GM19099 (cell line): ENCODE data around the gene ZNF750.

Experiments used
- POLR2A ChIP-seq: IDR thresholded peaks from 3 replicates; pipeline ENCODE4 v1.6.1; 2011; ENCODE audit warnings: low read depth; ENCODE audit not compliant: insufficient read length; ENCODE audit errors: extremely low read depth

Gene ZNF750

DNA sequence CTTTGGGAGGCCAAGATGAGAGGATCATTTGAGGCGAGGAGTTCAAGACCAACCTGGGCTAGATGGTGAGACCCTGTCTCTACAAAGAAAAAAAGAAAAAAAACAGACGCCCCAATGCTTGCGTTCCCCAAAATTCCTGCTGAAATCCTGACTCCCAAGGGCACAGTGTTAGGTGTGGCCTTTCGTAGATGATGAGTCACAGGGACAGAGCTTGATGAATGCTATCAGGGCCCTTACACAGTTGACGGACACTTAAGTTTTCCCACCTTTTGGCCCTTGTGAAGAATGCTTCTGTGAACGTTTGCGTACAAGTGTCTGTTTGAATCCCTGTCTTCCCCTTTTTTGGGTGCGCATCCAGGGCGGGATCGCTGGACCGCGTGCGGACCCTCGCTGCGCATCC, 16.5 kb upstream of the ZNF750 start:
- no peak for TF ChIP-seq POLR2A

DNA sequence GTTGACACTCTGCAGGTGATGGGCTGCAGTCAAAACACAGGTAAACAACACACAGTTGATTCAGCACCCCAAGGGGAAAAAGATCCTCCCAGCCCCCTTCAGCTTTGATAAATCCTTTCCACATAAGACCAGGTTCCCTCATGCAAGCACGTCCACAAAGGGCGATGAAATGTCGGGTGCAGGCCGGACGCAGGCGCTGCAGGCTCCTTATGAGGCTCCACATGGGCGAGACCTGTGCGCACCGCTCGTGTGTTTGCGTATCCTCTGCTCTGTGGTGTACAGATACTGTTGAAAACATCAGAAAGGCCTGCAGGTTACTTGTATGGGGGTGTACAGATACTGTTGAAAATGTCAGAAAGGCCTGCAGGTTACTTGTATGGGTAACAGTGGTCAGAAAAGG, 14.4 kb upstream of the ZNF750 start:
- TF ChIP-seq POLR2A = no peak

DNA sequence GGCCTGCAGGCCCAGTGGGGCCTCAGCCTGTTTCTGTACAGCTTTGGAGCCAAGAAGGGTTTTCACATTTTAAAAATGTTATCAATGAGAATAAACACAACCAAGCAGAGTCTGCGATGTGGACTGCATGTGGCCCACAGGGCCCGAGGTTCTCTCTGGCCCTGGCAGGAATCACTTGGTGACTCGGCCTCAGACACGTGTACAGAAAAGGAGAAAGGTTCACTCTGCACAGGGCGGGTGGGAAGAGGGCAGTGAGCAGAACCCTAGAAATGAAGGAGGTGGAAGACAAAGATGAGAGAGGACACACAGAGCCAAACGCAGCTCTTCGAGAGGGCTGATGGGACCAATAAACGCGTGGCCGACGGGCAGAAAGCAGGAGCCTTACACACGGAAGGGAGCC, 11.6 kb upstream of the ZNF750 start:
- TF ChIP-seq POLR2A = no peak

DNA sequence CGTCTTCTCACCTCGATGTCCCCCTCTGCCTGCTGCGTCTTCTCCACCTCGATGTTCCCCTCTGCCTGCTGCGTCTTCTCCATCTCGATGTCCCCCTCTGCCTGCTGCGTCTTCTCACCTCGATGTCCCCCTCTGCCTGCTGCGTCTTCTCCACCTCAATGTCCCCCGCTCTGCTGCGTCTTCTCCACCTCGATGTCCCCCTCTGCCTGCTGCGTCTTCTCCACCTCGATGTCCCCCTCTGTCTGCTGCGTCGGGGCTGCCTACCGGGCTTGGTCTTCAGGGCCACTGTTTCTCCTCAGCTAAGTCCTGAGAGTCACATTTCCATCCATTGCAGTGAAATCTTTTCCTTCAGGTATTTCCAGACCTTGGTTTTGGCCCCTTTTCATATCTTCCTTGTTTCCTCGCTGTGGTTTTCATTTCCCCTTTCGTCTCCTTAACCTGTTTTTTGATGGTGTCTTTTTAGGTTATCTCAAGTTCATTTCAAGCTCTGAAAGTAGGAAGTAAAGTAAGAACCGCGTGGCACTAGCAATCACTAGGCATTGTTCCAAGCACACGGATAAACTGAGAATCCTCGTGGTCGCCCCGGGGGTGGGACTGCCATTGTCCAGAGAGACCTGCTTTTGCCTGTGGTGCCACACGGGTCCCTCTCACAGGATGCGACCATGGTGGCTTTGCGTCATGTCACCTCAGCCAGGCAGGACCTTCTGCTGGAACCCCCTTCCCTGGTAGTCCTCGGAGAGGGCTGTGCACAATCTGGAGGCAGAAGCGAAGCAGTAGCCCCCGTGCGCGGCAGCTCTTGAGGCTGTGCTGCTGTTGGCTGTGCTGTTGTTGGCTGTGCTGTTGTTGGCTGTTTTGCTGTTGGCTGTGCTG, 9.5 kb upstream of the ZNF750 start:
- TF ChIP-seq POLR2A = no peak

DNA sequence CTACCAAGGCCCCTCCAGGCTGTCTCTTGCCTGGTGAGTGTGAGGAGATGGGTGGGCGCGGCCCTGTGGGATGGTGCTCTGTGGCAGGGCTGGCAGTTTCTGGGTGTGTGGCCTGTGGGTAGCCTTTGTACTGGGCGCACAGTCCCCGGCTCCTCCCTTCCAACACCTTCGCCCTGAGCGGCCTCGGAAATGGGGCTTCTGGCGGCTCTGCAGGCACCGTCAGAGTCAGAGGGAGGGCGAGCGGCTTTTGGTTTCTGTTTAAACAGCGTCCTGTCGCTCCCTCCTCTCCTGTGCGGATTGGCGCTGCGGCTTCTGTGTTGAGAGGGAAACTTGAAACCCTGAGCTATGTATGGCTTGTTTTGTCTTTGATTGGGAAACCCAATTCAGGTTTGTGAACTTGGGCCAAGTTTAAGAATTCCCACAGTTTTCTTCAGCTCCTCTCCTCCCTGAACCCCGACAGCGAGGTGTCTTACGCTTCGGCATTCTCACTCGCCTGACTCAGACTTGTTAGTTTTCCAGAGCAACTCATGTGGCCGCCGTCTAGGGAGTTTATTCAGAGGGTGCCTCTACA, 8.3 kb upstream of the ZNF750 start:
- TF ChIP-seq POLR2A = no peak

DNA sequence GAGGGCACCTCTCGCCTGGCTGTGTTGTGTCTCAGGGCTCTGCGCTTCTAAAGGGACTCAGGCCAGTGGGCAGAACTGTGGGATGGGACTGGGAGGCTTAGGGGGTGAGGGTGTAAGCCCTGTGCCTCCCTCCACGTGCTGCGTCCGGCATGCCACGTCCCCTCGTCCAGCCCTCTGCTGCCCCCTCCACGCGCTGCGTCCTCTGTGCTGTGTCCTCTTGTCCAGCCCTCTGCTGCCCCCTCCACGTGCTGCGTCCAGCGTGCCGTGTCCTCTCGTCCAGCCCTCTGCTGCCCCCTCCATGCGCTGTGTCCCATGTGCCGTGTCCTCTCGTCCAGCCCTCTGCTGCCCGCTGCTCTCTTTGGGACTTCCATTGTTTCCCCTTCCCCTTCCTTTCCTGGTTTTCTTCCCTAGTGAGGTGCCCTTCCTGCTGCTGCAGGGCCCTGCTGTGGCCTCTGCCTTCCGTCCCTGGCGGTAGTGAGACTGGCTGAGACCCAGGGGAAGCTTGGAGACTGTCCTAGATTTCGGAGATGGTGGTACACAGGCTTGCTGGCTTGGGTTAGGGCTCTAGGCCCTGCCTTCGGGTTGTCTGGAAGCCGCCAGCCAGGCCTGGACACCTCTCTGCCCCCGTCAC, 6.4 kb upstream of the ZNF750 start:
- TF ChIP-seq POLR2A = no peak

DNA sequence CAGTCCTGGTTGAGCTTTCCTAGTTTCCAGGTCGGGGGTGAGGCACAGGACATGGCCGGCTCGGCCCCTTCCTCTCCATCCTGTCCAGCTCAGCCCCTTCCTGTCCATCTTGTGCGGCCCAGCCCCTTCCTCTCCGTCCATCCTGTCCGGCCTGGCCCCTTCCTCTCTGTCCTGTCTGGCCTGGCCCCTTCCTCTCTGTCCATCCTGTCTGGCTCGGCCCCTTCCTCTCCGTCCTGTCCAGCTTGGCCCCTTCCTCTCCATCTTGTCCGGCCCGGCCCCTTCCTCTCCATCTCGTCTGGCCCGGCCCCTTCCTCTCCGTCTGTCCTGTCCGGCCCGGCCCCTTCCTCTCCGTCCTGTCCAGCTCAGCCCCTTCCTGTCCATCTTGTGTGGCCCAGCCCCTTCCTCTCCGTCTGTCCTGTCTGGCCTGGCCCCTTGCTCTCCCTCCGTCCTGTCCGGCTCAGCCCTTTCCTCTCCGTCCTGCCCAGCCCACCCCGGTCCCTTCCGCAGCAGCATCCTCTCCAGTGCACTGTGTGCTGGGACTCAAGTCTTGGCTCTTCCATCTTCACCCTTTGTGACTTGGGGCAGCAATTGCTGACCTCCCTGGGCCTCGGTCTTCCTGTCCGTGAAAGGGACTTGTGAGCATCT, 5.5 kb upstream of the ZNF750 start:
- TF ChIP-seq POLR2A = no peak

DNA sequence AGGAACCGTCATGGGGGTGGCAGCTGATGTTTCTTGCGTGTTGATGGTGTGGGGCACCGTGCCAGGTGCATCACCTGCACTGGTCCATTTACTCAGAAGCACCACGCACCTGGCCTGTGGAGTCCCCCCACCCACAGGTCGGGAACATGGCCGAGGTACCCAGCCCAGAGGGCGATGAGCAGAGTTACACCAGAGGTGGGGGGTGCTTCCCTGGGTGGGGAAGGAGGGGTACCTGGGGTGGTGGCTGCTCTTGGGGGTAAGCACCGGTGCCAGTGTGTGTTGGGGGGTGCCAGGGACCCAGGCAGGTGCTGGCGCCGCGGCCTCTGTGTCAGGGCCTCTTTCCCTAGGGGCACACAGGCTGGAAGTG, 5.0 kb upstream of the ZNF750 start:
- no peak for TF ChIP-seq POLR2A

DNA sequence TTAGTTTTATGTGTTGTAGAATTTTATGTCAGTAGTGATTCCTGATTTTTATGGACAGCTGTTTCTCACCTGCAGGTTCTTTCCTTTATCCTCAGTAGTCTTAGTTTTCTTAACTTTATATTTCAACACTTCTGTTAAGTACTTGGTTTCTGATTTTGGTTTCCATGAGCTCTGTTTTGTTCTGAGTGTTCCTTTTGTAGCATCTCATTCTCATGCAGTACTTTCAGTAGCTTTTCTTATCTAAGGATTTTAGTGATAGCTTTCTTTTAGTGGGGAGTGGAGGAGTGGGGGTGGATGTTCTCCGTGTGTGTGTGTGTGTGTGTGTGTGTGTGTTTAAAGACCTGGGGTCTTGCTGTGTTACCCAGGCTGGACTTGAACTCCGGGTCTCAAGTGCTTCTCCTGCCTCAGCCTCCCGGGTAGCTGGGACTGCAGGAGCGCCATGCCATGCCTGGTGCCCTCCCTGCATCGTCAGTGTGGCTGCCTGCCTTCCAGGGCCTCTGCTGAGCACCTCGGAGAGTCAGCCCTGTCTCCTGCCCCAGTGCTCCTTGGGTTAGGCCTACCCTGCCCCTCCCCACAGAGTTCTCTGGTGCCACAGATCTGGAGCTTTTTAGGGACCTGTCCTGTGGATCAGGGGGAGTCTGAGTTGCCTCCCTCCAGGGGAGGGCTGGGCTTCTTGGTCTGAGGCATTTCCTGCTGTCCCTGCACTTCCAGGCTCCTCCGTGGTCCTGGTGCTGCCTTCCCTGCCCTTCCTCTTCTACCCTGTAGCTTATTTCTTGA, 4.3 kb upstream of the ZNF750 start:
- no peak for TF ChIP-seq POLR2A

DNA sequence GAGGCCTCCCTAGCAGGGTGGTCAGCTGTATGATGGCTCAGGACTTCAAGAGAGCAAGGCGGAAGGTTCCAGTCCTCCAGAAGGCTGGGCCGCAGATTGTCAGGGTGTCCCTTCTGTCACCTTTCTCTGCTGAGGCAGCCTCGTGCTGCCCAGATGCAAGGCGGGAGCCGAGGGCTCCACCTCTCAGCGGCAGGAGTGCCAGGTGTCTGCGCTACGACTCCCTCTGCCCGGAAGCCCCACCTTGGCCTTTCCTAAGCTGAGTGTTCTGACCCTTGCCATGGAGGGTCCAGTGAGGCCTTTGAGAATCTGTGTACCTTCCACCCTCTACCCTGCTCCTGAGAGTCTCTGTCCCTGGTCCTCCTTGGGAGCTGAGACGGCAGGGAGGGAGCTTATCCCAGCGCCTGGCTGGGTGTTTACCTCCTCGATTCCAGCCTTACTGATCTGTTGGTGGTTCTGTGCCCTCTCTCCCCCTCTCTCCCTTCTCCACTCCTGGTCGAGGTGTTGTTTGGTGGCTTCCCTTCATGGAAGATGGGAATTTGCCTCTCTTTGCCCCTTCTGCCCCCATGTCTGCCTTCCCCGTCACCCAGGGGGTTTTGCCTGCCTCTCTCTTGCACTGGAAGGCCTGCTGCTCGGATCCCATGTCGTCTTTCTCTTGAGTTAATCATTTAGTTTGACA, 2.2 kb upstream of the ZNF750 start:
- no peak for TF ChIP-seq POLR2A

DNA sequence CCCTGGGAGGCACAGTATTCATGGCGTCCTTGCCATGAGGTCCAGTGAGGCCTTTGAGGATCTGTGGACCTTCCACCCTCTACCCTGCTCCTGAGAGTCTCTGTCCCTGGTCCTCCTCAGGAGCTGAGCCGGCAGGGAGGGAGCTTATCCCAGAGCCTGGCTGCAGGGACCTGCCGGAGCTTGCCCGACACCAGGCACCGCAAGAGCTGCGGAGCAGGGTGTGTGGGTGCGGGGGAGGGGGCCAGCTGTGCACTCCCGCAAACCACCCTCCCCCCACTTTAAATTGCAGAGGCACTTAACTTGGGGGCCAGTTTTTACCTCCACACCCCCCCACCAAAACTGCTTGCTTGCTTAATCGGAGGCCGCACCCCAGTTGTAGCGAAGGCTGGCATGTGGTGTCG, 609 bp upstream of the ZNF750 start:
- no peak for TF ChIP-seq POLR2A

DNA sequence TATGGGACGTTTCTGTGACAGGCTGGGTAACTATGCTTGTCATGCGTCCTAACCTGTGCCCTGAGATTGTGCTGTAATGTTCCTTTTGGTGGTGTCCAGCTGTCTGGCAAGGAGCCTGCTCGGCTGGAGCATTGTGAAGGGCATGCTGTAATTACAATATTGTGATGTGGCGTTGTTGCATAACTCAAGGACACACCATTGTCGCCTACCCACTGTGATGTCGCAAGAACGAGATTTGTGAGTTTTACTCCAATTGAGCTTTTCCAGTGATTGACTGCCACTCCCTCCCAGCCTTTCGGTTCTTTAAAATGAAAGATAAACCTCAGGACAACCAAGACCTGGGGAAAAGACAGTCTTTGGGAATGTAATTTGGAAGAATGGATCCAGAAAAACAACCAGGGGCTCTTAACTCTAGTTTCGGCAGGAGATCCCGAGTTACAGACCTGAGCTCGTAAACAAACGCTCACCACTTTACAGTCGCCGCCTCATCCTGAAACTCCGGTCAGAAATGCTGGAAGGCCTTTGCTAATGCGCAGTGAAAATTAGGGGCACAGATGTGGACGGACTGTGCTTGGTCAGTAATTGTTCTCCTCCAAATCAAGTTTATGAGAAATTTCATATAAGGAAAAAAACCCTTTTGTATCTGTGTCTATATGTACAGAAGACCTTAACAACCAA, 1.3 kb downstream of the ZNF750 start:
- TF ChIP-seq POLR2A = no peak

DNA sequence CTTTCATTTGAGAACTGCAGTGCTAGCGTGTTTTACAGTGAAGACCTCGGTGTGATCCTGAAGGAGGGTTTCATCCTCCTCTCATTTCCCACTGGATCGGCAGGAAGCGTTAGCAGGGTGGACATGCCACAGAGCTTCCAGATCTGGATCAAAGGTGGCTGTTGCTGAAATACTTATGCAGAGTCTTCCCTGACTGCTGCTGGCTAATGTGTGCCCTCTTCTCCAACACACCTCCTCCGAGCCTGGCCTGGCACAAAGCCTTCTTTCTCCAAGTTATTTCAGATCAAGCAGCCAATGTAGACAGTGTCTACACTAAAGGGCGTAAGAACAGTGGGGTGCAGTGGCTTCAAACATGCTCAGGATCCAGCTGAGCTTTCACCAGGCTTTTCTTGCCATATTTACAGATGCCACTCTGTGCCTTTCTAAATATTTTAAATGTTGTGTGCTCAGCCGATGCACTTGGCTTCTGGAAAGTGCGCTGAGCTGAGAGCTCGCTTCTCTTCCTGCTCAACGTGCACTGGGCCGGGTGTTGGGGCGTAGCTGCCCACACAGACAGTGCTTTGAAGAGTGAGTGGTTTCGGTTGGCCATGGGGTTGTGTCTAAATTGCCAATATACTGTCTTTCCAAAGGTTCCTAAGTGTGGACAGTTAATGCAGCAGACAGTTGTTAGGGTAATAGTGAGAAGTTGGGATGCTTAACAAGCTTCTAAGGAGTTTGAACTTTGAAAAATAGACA, 2.1 kb downstream of the ZNF750 start:
- TF ChIP-seq POLR2A = no peak
